Amygdala (tissue), 56 donors: ENCODE data around the gene FRZB.
"Not testable (repeated sequence)": the region's sequence is repeated elsewhere in the genome, so short reads cannot be mapped to it uniquely, and the experiment has no call there.

Source experiments
- DNase-seq, 56 donors: peaks; one replicate each; lab custom pipeline; 2025; lab: John Stamatoyannopoulos, UW

FRZB gene

DNA sequence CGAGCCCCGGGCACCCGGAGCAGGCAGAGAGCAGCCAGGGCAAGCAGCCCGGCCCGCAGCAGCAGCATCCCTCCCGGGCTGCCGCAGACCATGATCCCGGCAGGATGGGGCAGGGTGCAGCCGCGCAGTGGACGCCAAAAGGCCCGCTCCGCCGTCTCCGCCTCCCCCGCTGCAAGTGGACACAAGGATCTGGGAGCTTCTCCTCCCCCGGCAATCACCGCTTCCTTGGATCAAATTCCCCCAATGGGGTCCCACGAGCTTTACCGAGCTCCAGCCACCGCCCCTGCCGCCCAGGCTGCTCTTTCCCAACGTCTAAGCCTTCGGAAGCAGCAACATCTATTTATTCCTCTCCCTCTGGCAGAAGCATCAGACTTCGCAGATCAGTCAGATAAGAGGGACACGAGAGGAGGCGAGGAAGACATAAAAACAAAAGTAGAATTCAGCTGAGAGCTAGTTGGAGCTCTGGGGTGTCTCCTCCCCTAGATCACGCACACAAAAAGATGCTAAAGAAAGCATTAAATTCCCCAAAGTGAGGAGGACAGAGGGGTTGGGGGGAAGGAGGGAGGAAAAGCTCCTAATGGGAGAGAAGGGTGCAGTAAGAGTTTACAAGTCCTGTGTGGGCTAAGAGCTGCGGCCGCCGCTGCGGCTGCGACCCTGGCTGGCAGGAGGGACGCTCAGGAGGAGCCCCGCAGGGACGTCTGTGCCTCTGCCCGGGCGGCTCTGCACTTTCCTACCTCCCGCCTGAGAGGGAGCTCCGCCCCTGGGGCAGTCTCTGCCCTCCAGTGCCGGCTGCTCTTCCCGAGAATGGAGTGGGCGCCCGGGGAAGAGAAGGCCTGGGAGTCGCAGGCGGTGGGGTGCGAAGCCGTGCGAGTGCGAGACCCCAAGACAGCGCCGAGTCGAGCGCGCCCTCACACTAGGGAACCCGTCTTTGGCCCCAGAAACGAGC lies at the start of gene FRZB:
Gene FRZB (minus strand): TSS at position 177 of the 946 bp plus-strand sequence. CDS start 85 bp downstream, at position 92.
- DNase-seq: peak in 9 of 56 donors; percentile 5 to 30 (median 15)

DNA sequence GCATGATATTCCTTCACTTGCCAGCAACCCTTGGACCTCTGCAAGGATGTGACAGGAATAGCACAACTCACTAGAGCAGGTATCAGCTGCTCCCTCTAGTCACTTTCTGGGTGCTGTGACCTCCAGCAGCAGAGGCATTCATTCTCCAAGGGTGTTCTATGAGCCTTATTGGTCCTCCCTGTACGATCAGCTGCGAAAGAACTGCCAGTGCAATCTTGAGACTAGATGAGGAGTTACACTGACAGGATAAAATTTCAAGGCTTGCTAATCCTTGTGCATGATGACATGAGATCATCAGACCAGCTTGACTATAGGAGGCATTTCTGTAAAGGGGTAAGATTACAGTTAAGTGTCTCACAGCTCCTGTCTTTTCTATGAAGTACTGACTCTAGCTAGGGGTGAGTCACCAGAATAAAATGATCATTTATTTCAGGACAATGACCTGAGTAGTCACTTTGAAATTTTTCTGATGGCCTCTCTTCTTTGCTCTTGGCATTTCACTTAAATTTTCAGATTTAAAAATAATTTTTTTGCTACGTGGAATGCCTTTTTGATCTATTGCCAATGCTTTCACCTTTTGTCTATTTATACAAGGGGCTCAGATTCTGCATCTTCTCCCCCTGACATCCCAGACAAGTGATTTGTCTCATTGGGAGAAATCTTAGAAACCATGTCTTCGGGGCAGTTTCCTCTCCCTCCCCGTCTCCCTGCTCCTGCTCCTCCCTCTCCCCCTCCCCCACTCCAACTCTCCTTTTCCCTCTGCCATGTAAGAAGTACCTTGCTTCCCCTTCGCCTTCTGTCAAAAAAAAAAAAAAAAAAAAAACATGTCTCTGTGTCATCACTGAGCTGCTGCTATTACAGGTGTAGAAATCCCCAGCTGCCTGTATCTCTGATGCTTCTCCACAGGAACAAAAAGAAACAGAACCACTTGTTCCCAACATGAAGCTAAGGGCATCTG lies 49.2 kb upstream of the FRZB start:
- DNase-seq: no peak

DNA sequence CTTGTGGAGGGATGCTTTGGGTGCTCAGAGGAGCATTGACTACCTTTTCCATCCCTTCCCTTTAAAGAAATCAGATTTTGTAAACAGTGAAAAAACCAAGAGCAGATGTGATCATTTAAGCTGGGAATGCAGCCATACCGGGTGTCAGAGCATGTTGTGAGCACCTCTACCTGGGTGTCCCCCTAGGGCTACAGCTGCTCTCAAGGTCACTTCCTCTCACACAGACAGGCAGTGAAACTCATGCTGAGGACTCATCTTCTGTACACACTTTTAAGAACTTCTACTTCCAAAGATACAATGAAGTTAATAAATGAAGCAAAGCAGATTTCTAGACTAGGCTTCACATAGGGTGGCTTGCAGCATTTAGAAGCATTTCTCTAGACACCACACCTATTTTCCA lies 48.4 kb upstream of the FRZB start:
- no peak for DNase-seq

GRCh38 chr2:182913064-182913463 lies 46.6 kb upstream of the FRZB start:
- no peak for DNase-seq

DNA sequence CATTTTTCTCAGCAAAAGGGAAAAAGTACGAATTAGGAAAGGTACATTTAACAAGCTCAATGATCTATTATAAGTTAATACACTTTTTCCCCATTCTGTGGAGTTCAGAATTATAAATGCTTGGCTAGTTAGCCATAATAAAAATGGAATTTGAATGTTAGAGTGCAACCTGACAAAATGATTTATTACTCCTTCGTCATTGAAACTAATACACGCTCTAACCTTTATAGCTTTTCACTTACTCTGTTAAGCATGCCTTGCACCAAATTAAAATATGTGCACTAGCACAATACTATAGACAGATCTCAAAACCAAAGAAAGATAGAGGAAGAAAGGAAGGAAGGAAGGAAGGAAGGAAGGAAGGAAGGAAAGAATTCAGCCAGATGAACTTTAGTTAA lies 46.1 kb upstream of the FRZB start:
- DNase-seq: no peak

DNA sequence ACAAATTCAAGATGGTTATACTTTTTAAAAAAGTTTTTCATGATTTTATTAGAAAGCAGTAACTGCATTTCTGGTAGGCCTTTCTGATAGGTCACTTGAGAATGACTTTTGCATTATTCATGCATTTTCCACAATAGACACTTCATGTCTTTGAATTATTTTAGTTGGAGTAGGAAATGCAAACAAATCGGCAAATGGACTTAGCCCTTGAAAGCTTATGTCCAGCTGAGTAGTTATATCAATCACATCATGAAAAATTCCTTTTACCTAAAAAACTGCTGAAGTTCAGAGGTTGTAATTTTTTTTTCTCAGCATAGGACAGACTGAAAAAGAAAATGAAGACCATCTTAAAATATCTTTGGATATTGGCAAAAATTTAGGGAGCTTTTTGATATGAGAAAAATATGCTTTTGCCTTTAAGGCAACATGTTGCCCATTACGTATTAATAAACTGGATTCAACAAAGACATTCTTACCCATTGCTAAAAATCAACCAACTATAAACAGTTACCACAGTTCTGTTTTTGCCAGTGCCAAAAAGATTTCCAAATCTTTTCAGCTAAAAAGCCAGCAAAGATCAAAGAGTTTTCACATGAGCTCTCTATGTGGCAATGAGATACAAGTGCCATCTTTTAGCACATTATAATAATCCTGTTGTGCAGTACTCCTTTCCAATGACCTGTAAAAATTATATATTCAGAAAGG lies 45.5 kb upstream of the FRZB start:
- no peak for DNase-seq

- DNase-seq: no peak
Observed at GRCh38 chr2:182910965-182911364, 44.5 kb upstream of the FRZB start.

DNA sequence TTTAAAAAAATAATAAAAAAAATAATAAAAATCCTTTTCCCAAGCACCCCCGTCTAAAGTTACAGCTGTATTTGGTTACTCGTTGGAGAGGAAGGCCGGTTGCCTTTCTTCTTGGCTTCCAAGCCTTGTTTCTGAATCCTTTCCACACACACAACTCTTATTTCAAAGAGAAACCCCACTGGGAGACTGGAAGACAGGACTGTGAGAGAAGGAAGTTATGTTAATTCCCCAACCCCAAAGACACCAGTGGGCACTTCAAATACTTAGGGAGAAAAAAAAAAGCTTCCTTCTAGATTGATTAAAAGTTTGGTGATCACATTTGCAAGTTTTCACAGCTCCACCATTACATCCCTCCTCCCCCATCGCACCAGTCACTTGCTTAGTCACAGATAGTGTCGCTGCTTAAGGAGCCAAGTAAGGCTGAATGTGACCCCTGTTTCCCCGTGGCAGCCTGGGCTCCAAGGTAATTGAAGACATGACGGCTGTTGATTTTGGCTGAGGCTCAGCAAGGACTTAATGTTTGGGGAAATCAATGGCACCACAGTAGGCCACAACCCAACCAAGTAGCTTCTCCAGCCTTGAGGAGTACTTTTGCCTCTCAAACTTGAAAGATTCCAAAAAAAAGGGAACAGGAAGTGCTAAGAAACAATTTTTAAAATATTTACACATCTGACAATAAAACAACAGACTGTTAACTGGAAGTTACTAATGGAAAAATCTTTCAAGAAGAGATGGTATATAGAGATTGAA lies 40.8 kb upstream of the FRZB start:
- no peak for DNase-seq

- DNase-seq: no peak
Observed at GRCh38 chr2:182906454-182906853, 40.0 kb upstream of the FRZB start.

DNA sequence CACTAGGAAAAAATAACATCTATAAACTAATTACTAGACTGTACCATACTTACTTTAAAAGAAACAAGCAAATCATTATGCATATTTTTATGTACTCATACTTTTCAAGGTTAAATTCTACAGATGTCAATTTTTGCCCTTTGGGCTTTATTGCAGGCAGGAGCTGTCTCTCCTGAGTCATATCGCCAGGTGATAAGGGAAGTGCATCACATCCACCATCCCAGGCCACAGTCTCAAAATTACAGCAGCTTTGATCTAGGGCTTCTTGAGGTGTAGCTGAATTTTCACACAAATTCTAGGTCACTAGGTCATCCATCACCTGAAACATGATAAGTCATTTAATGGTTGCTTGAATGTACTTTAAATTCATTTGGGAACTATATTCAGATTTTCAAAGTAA lies 38.4 kb upstream of the FRZB start:
- DNase-seq: no peak

DNA sequence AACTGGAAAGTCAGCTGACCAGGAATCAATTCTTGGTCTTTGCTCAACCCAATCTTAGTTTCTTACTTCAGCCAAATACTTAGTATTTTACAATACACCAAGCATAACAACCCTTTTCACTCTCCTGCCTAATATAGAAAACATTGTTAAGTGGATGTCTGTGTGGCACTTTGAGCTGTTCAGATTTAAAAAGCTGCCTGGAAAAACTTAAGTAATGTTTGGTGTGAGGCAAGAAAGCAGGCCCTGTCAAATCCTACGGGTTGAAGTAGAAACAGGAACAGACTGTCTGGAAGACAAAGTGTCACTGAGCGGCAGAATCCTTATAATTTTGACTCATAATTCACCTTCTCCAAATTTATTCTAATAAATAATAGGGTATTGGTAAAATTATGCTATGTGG lies 37.1 kb upstream of the FRZB start:
- DNase-seq: no peak

GRCh38 chr2:182901748-182902147 lies 35.3 kb upstream of the FRZB start:
- no peak for DNase-seq

DNA sequence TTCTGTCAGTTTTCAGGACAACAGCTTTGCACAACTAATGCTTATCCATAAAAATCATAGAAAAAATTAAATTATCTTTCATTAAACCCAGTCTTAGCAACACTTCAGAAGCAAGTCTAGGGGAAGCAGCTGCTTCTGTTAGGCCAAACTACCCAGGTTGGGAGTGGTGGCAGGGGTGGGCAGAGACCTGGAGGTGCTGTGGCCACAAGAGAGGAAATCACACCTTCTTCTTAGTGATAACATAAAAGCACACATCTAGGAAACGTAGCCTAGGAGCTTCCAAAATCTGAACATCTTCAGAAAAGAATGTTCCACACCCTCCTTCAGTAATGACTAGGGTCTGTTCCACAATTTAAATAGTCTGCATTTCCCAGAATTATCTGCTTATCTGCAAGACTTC lies 32.3 kb upstream of the FRZB start:
- no peak for DNase-seq

DNA sequence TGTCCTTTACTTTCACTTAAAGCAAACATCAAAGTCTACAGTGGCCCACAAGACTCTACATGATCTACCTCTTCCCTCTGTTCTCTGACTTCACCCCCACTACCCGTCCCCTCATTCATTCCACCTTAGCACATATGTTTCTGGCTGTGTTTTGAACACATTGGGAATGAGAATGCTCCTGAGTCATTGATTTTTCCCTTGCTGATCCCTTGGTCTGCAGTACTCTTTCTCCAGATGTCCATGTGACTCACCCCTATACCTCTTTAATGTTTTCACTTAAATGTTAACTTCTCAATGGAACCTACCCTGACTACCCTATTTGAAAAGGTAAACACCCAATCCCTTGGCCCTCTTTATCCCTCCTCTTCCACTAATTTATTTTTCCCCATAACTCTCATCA lies 30.7 kb upstream of the FRZB start:
- no peak for DNase-seq

GRCh38 chr2:182895798-182896197 lies 29.4 kb upstream of the FRZB start:
- DNase-seq: no peak

GRCh38 chr2:182895169-182895568 lies 28.7 kb upstream of the FRZB start:
- no peak for DNase-seq

GRCh38 chr2:182894174-182894573 lies 27.7 kb upstream of the FRZB start:
- DNase-seq: no peak

GRCh38 chr2:182893666-182894065 lies 27.2 kb upstream of the FRZB start:
- DNase-seq: no peak

GRCh38 chr2:182893035-182893434 lies 26.6 kb upstream of the FRZB start:
- not testable (repeated sequence) for DNase-seq

DNA sequence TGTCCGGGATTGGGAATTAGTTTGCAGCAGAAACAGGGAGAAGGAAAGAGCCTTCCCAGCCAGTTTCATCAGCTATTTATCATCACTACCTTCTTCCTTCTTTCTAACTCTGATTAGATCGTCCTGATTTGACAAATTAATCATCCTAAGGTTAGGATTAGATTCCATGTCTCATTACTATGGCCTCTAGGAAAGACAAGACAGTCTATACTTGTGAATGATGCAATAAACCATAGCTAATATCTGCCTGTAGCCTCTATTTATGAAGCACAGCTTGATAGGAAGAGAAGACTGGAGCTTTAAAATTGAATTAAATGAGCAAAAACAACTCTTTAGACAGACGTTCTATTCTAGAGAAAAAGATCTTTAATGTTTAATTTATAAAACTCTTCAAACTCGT lies 25.2 kb upstream of the FRZB start:
- no peak for DNase-seq
